Measurements from ENCODE around the gene CEACAM18. TPM values are rescaled to one million over a fixed set of nuclear protein-coding genes. Genes with fewer than 3 reads are reported as not detected.

Gene CEACAM18
- total RNA-seq, 1 donor from 2014 or later = not detected

GRCh38 chr19:51530616-51531015, 52.3 kb downstream of the CEACAM18 start:
- H3K4me1 Mint-ChIP-seq = peaks cover 90% of the 10 kb centered on the region
- no peak overlapping the region for H3K27ac Mint-ChIP-seq
- no peak for TF ChIP-seq CTCF (IDR thresholded peaks at IDR 0.05)
- no peak for ATAC-seq (ENCODE audit: low read depth)
- no peak for DNase-seq
- no peaks in the 10 kb centered on the region for H3K9me3 Mint-ChIP-seq
- POLR2A ChIA-PET = interaction anchor here (0.6 to 1.4 kb wide), 4 partner anchors 24 to 923 kb away, joined by 3 to 4 read pairs (median 4); partner anchors contain the start of gene SIGLEC10
- CTCF ChIA-PET = interaction anchor here (0.9 to 1.5 kb wide), 2 partner anchors 57 to 124 kb away, joined by 3 to 4 read pairs; no protein-coding TSS in a partner anchor
- peaks cover 10% of the 10 kb centered on the region for H3K36me3 Mint-ChIP-seq (ENCODE audit: low read depth)
- intact Hi-C loops (cut with micrococcal nuclease) = loop anchor here (1.0 to 5.0 kb wide), 3 partner anchors 21 to 122 kb away; partner anchors contain the start of gene ZNF175
- peak overlapping the region; percentile 83 for H3K4me3 Mint-ChIP-seq
- no peaks in the 10 kb centered on the region for H3K27me3 Mint-ChIP-seq

GRCh38 chr19:51531349-51532315, 53.3 kb downstream of the CEACAM18 start, which contains the start of gene SIGLEC6:
Gene SIGLEC6, minus strand, starts transcription at chr19:51531670. Its CDS starts 22 bp downstream, at chr19:51531648.
- Mint-ChIP-seq H3K36me3 (ENCODE audit: low read depth) (peaks cover 10% of the 10 kb centered on the region), H3K9me3 (no peaks in the 10 kb centered on the region), H3K4me1 (peaks cover 88% of the 10 kb centered on the region), H3K4me3 (peak within 1 kb of the TSS; percentile 83), H3K27me3 (no peaks in the 10 kb centered on the region), H3K27ac (peak within 1 kb of the TSS; percentile 83)
- ChIA-PET POLR2A (interaction anchor here (0.5 to 1.6 kb wide), 12 partner anchors 12 to 172 kb away, joined by 3 to 8 read pairs (median 4); partner anchors contain the start of gene SIGLEC10), CTCF (interaction anchor here (0.9 to 1.5 kb wide), 4 partner anchors 18 to 130 kb away, joined by 3 to 5 read pairs (median 4); no protein-coding TSS in a partner anchor)
- intact Hi-C loops (cut with micrococcal nuclease) = loop anchor here (1.0 to 5.0 kb wide), 3 partner anchors 20 to 121 kb away; partner anchors contain the start of gene ZNF175
- TF ChIP-seq CTCF (IDR thresholded peaks at IDR 0.05) = no peak
- DNase-seq (peak; percentile 60), ATAC-seq (ENCODE audit: low read depth) (peak; percentile 97)

GRCh38 chr19:51535535-51535934, 57.2 kb downstream of the CEACAM18 start:
- H3K27me3 Mint-ChIP-seq = no peaks in the 10 kb centered on the region
- H3K4me3 Mint-ChIP-seq = peak overlapping the region; percentile 41
- POLR2A ChIA-PET = interaction anchor here (0.6 to 1.2 kb wide), 4 partner anchors 12 to 67 kb away, joined by 3 to 5 read pairs (median 3); no protein-coding TSS in a partner anchor
- DNase-seq = no peak
- peaks cover 61% of the 10 kb centered on the region for H3K4me1 Mint-ChIP-seq
- TF ChIP-seq CTCF (IDR thresholded peaks at IDR 0.05) = no peak
- intact Hi-C loops (cut with micrococcal nuclease) = loop anchor here (1.0 kb wide), 1 partner anchor 72 kb away; no protein-coding TSS in a partner anchor
- no peaks in the 10 kb centered on the region for H3K9me3 Mint-ChIP-seq
- no peaks in the 10 kb centered on the region for H3K36me3 Mint-ChIP-seq (ENCODE audit: low read depth)
- peak overlapping the region; percentile 62 for H3K27ac Mint-ChIP-seq
- CTCF ChIA-PET = interaction anchor here (1.0 to 1.5 kb wide), 2 partner anchors 20 to 121 kb away, joined by 3 read pairs; no protein-coding TSS in a partner anchor
- ATAC-seq (ENCODE audit: low read depth) = no peak

GRCh38 chr19:51539821-51540366, 61.6 kb downstream of the CEACAM18 start:
- DNase-seq = no peak
- intact Hi-C loops (cut with micrococcal nuclease) = no loop called here
- Mint-ChIP-seq H3K4me1 (peaks cover 50% of the 10 kb centered on the region), H3K4me3 (no peak overlapping the region), H3K36me3 (ENCODE audit: low read depth) (no peaks in the 10 kb centered on the region), H3K9me3 (no peaks in the 10 kb centered on the region), H3K27ac (no peak overlapping the region), H3K27me3 (no peaks in the 10 kb centered on the region)
- no peak for TF ChIP-seq CTCF (IDR thresholded peaks at IDR 0.05)
- ChIA-PET CTCF (interaction anchor here (1.2 to 2.4 kb wide), 2 partner anchors 12 to 117 kb away, joined by 3 to 7 read pairs; no protein-coding TSS in a partner anchor), POLR2A (no interaction called here)
- ATAC-seq (ENCODE audit: low read depth) = no peak

Other genes starting within 250 kb of the CEACAM18 start
- gene SIGLECL1, start 227.5 kb upstream of the CEACAM18 start, total RNA-seq = not detected in 2 replicates
- gene IGLON5, start 166.9 kb upstream of the CEACAM18 start, total RNA-seq = not detected in 2 replicates
- gene VSIG10L, start 136.4 kb upstream of the CEACAM18 start, total RNA-seq = 0.95 and 0.98 TPM in 2 replicates
- 43.8 and 49.0 TPM in 2 replicates for gene ETFB, start 112.2 kb upstream of the CEACAM18 start, total RNA-seq
- gene CLDND2, start 109.5 kb upstream of the CEACAM18 start, total RNA-seq = 2.2 TPM in 1 of 2 replicates, not detected in the other
- gene NKG7, start 105.9 kb upstream of the CEACAM18 start, total RNA-seq = 1.6 and 2.1 TPM in 2 replicates
- gene LIM2, start 90.6 kb upstream of the CEACAM18 start, total RNA-seq = not detected in 2 replicates
- gene C19orf84, start 87.9 kb upstream of the CEACAM18 start, total RNA-seq = 0.17 TPM in 1 of 2 replicates, not detected in the other
- gene SIGLEC10, start 60.9 kb upstream of the CEACAM18 start, total RNA-seq = 50.3 and 52.2 TPM in 2 replicates
- not detected in 2 replicates for gene SIGLEC8, start 20.1 kb upstream of the CEACAM18 start, total RNA-seq
- not detected in 2 replicates for gene SIGLEC12, start 23.3 kb downstream of the CEACAM18 start, total RNA-seq
- 16.4 and 28.7 TPM in 2 replicates for gene SIGLEC6, start 53.1 kb downstream of the CEACAM18 start, total RNA-seq
- 20.6 and 23.6 TPM in 2 replicates for gene ZNF175, start 92.7 kb downstream of the CEACAM18 start, total RNA-seq
- 0.22 TPM in 1 of 2 replicates, not detected in the other for gene SIGLEC5, start 151.9 kb downstream of the CEACAM18 start, total RNA-seq
- 10.5 and 12.8 TPM in 2 replicates for gene SIGLEC14, start 168.3 kb downstream of the CEACAM18 start, total RNA-seq
- 3.2 and 3.3 TPM in 2 replicates for gene SPACA6, start 214.8 kb downstream of the CEACAM18 start, total RNA-seq
- gene HAS1, start 245.5 kb downstream of the CEACAM18 start, total RNA-seq = not detected in 2 replicates

Measured in activated B cell treated with CpG ODN at 0.5 μM for 24 hours (primary cell).